ENCODE measurements around the gene PTGFRN. TPM values are rescaled to one million over a fixed set of nuclear protein-coding genes. Genes with fewer than 3 reads are reported as not detected.

Gene PTGFRN
- total and polyA plus RNA-seq, 2 experiments from 2014 or later = 16.6 to 31.0 TPM

GRCh38 chr1:116948642-116949041 is 38.9 kb downstream of the PTGFRN start:
- no peak overlapping the region for H3K4me3 ChIP-seq
- no peak overlapping the region for H2AFZ ChIP-seq
- H3K27ac ChIP-seq = no peak overlapping the region
- H3K36me3 ChIP-seq (replicated peaks; ENCODE audit: insufficient read depth, low read depth) = no peaks in the 10 kb centered on the region
- no peaks in the 10 kb centered on the region for H4K20me1 ChIP-seq (ENCODE audit: insufficient read depth, poor library complexity, severe bottlenecking)
- H3K9me2 ChIP-seq (replicated peaks; ENCODE audit: insufficient read depth) = no peaks in the 10 kb centered on the region
- WGBS (ENCODE audit: low lambda C conversion rate, missing lambda C conversion rate) = 100% methylated on average over 1 of the region's 1 CpG
- H3K4me1 ChIP-seq (ENCODE audit: insufficient read depth) = peaks cover 16% of the 10 kb centered on the region
- no peaks in the 10 kb centered on the region for H3K9me3 ChIP-seq (ENCODE audit: low read depth)
- no peak overlapping the region for H3K4me2 ChIP-seq
- TF ChIP-seq EZH2 (IDR thresholded peaks at IDR 0.05; ENCODE audit: borderline replicate concordance) = no peak
- TF ChIP-seq, protein P1, sequence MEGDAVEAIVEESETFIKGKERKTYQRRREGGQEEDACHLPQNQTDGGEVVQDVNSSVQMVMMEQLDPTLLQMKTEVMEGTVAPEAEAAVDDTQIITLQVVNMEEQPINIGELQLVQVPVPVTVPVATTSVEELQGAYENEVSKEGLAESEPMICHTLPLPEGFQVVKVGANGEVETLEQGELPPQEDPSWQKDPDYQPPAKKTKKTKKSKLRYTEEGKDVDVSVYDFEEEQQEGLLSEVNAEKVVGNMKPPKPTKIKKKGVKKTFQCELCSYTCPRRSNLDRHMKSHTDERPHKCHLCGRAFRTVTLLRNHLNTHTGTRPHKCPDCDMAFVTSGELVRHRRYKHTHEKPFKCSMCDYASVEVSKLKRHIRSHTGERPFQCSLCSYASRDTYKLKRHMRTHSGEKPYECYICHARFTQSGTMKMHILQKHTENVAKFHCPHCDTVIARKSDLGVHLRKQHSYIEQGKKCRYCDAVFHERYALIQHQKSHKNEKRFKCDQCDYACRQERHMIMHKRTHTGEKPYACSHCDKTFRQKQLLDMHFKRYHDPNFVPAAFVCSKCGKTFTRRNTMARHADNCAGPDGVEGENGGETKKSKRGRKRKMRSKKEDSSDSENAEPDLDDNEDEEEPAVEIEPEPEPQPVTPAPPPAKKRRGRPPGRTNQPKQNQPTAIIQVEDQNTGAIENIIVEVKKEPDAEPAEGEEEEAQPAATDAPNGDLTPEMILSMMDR (IDR thresholded peaks at IDR 0.05; ENCODE audit: poor library complexity) = no peak
- TF ChIP-seq EZH2phosphoT487 (IDR thresholded peaks at IDR 0.05; ENCODE audit: low read depth, severe bottlenecking, unreplicated experiment) = no peak
- DNase-seq (ENCODE audit: low spot score) = no peak
- no peaks in the 10 kb centered on the region for H3K79me2 ChIP-seq
- H3K27me3 ChIP-seq = no peaks in the 10 kb centered on the region

DNA sequence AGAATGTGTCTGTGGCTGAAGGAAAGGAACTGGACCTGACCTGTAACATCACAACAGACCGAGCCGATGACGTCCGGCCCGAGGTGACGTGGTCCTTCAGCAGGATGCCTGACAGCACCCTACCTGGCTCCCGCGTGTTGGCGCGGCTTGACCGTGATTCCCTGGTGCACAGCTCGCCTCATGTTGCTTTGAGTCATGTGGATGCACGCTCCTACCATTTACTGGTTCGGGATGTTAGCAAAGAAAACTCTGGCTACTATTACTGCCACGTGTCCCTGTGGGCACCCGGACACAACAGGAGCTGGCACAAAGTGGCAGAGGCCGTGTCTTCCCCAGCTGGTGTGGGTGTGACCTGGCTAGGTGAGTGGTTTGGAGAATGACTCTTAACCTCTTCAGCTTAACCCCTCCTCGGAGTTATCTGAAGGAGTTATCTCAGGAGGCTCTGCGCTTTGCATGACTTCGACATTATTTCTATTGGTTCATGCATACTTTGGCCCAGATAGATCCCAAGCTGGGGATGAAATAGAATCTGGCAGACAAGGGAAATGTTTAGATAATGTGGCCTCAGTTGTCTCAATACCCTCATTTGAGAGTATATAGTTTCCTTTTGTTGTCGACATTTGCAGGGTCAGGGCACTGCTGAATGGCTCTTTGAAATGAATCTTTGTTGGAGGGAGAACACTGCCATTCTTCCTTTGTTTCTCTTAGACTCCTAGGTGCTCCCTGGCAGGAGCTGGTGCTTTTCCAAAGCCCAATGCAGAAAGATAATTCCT is 39.7 kb downstream of the PTGFRN start:
- H3K4me2 ChIP-seq = no peak overlapping the region
- H3K4me3 ChIP-seq = no peak overlapping the region
- H3K4me1 ChIP-seq (ENCODE audit: insufficient read depth) = peaks cover 16% of the 10 kb centered on the region
- no peaks in the 10 kb centered on the region for H3K79me2 ChIP-seq
- DNase-seq (ENCODE audit: low spot score) = no peak
- H3K27me3 ChIP-seq = no peaks in the 10 kb centered on the region
- H3K27ac ChIP-seq = no peak overlapping the region
- H2AFZ ChIP-seq = no peak overlapping the region
- no peaks in the 10 kb centered on the region for H3K9me2 ChIP-seq (replicated peaks; ENCODE audit: insufficient read depth)
- H3K36me3 ChIP-seq (replicated peaks; ENCODE audit: insufficient read depth, low read depth) = no peaks in the 10 kb centered on the region
- no peaks in the 10 kb centered on the region for H4K20me1 ChIP-seq (ENCODE audit: insufficient read depth, poor library complexity, severe bottlenecking)
- H3K9me3 ChIP-seq (ENCODE audit: low read depth) = no peaks in the 10 kb centered on the region
- TF ChIP-seq EZH2 (IDR thresholded peaks at IDR 0.05; ENCODE audit: borderline replicate concordance) (no peak), EZH2phosphoT487 (IDR thresholded peaks at IDR 0.05; ENCODE audit: low read depth, severe bottlenecking, unreplicated experiment) (no peak)
- TF ChIP-seq, protein P1 (IDR thresholded peaks at IDR 0.05; ENCODE audit: poor library complexity) = no peak
- WGBS (ENCODE audit: low lambda C conversion rate, missing lambda C conversion rate) = 89% methylated on average over 21 of the region's 21 CpGs

DNA sequence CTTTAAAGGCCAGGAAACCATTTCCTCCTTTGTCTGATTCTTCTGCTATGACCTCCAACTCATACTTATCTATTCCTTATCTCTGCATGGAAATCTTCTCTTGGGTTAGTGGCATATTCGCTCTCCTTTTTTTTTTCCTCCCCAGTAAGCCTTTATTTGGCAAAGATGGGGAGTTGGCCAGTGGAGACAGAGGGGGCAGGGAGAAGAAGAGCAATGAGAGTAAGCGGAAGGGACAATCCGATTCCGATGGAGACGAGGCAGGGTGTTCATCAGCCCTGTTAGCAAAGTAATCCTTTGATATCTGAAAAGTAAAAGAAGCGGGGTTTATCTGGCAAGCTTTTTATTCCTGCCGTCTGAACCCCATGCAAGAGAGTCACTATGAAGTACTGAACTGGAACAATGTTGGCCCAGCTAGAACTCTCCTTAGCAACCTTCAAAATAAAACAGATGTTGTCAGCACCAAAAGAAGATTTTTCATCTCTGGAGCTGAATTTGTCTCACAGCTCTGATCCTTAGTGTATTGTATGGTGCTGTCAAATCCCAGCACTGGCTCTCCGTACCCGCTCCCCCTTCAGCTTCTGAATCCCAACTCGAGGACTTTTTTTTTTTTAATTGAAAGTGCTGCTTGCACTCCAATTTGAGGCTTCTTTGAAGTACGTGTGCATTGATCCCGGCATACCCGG is 40.9 kb downstream of the PTGFRN start:
- no peak for DNase-seq (ENCODE audit: low spot score)
- Histone ChIP-seq H3K4me3 (no peak overlapping the region), H3K4me2 (peak overlapping the region; percentile 15), H3K4me1 (ENCODE audit: insufficient read depth) (peaks cover 16% of the 10 kb centered on the region), H4K20me1 (ENCODE audit: insufficient read depth, poor library complexity, severe bottlenecking) (no peaks in the 10 kb centered on the region), H3K79me2 (no peaks in the 10 kb centered on the region), H3K36me3 (replicated peaks; ENCODE audit: insufficient read depth, low read depth) (no peaks in the 10 kb centered on the region), H3K9me3 (ENCODE audit: low read depth) (no peaks in the 10 kb centered on the region), H3K27ac (peak overlapping the region; percentile 6), H3K27me3 (no peaks in the 10 kb centered on the region), H3K9me2 (replicated peaks; ENCODE audit: insufficient read depth) (no peaks in the 10 kb centered on the region), H2AFZ (no peak overlapping the region)
- TF ChIP-seq EZH2 (IDR thresholded peaks at IDR 0.05; ENCODE audit: borderline replicate concordance) (no peak), EZH2phosphoT487 (IDR thresholded peaks at IDR 0.05; ENCODE audit: low read depth, severe bottlenecking, unreplicated experiment) (no peak)
- TF ChIP-seq, protein P1 (IDR thresholded peaks at IDR 0.05; ENCODE audit: poor library complexity) = no peak
- WGBS (ENCODE audit: low lambda C conversion rate, missing lambda C conversion rate) = 49% methylated on average over 13 of the region's 13 CpGs

Data from hepatocyte (in vitro differentiated cells).